ENCODE results near the gene DHX34.

Gene DHX34

GRCh38 chr19:47427241-47428176 is 78.4 kb downstream of the DHX34 start:
- Histone ChIP-seq H2AFZ (ENCODE audit: low read length) (no peak overlapping the region), H3K4me3 (ENCODE audit: low read depth, low read length, poor library complexity, severe bottlenecking) (peak overlapping the region; percentile 26), H3K9me3 (ENCODE audit: low read length) (no peaks in the 10 kb centered on the region)

DNA sequence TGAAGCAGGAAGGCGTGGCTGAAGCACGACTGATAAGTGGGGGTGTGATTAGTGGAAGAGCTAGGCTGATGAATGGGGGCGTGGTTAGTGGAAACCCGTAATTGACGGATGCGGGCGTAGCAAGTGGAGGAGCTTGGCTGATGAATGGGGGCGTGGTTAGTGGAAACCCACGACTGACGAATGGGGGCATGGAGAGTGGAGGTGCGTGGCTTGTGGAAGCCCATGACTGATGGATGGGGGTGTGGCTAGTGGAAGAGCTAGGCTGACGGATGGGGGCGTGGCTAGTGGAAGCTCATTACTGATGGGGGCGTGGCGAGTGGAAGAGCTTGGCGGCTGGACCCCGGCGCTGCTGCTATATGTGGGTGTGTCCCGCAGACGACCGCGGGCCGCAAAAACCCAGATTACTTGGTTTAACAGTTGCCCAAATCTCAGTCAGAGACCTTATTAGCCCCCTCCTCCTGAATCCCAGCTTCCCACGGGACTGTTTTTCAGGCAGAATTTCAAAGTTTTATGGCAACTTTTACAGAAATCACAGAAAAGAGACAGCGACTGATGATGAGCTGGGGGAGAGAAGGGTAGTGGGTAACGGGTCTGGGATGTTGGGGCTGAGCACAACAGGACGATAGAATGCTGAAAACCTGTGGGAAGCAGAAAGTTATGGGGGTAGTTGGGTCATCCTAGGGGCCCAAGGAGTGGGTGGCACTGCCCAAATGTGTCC is 79.2 kb downstream of the DHX34 start:
- Histone ChIP-seq H3K4me1 (ENCODE audit: insufficient read depth, low read length, severe bottlenecking) (peaks cover 25% of the 10 kb centered on the region), H3K36me3 (ENCODE audit: insufficient read depth, low read length) (no peaks in the 10 kb centered on the region), H4K20me1 (ENCODE audit: insufficient read depth, low read length) (no peaks in the 10 kb centered on the region), H3K9ac (ENCODE audit: low read length) (no peak overlapping the region), H3K9me2 (ENCODE audit: low read depth, low read length) (no peaks in the 10 kb centered on the region), H2AFZ (ENCODE audit: low read length) (no peak overlapping the region), H3K27me3 (ENCODE audit: insufficient read depth, low read length) (peaks cover 5% of the 10 kb centered on the region; the same call in 1 of the 2 replicates), H3K4me2 (ENCODE audit: low read length) (peak overlapping the region; percentile 73), H3K27ac (ENCODE audit: low read depth, low read length, poor library complexity, severe bottlenecking) (no peak overlapping the region), H3K79me2 (ENCODE audit: insufficient read depth, low read length) (no peaks in the 10 kb centered on the region), H3F3A (ENCODE audit: insufficient read depth, low read length) (peaks cover 6% of the 10 kb centered on the region), H3K4me3 (ENCODE audit: low read depth, low read length, poor library complexity, severe bottlenecking) (peak overlapping the region; percentile 26), H3K9me3 (ENCODE audit: low read length) (0 out of 2 replicates have a peak, but pooled peaks cover 4% of the 10 kb centered on the region)
- TF ChIP-seq CTCF (IDR thresholded peaks at IDR 0.05; ENCODE audit: low read length) (no peak), EZH2 (IDR thresholded peaks at IDR 0.05; ENCODE audit: borderline replicate concordance, low read length) (no peak)

More at GRCh38 chr19:47427241-47428176, 78.4 kb downstream of the DHX34 start:
- H3K9ac ChIP-seq (ENCODE audit: low read length): no peak overlapping the region
- H3K79me2 ChIP-seq (ENCODE audit: insufficient read depth, low read length): no peaks in the 10 kb centered on the region
- peaks cover 6% of the 10 kb centered on the region for H3F3A ChIP-seq (ENCODE audit: insufficient read depth, low read length)
- peak overlapping the region; percentile 4 for H3K27ac ChIP-seq (ENCODE audit: low read depth, low read length, poor library complexity, severe bottlenecking)
- 0 out of 2 replicates have a peak, but pooled peaks cover 5% of the 10 kb centered on the region for H3K27me3 ChIP-seq (ENCODE audit: insufficient read depth, low read length)
- H4K20me1 ChIP-seq (ENCODE audit: insufficient read depth, low read length): no peaks in the 10 kb centered on the region
- H3K4me2 ChIP-seq (ENCODE audit: low read length): peak overlapping the region; percentile 73
- H3K4me1 ChIP-seq (ENCODE audit: insufficient read depth, low read length, severe bottlenecking): peaks cover 21% of the 10 kb centered on the region
- no peaks in the 10 kb centered on the region for H3K36me3 ChIP-seq (ENCODE audit: insufficient read depth, low read length)
- no peaks in the 10 kb centered on the region for H3K9me2 ChIP-seq (ENCODE audit: low read depth, low read length)
- no peak for TF ChIP-seq EZH2 (IDR thresholded peaks at IDR 0.05; ENCODE audit: borderline replicate concordance, low read length)
- peak; percentile 81 for TF ChIP-seq CTCF (IDR thresholded peaks at IDR 0.05; ENCODE audit: low read length)

DNA sequence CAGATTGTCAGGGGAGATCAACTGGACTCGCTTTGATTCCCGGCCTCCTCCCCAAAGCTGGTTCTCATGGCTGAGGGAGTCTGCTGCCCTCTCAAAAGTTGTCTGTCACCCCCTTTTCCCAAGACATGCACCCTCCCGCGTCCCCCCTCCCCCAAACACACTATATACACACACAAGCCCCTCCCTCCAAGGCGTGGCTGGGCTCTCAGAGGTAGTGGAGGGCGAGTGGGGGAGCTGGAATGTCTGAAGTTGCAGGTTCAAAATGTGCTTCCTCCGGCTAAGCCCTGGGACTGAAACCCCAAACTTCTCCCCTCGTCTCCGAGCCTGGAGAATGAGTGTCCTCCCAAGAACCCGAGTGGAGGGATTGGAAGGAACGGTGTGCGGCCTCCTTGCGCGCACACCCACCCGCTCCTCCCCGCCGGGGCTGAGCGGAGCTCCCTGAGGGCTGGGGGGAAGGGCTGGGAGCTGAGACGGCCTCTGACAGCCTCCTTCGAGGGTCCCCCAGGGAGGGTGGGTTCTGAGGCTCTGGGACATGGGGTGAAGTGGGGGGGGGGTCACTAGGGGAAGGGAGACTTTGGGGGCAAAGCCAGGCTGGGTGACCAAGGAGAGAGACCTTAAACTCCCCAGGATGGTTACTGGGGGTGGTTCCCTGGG is 80.2 kb downstream of the DHX34 start:
- H3K9ac ChIP-seq (ENCODE audit: low read length): no peak overlapping the region
- H4K20me1 ChIP-seq (ENCODE audit: insufficient read depth, low read length): no peaks in the 10 kb centered on the region
- H3F3A ChIP-seq (ENCODE audit: insufficient read depth, low read length): peaks cover 6% of the 10 kb centered on the region
- no peak for TF ChIP-seq CTCF (IDR thresholded peaks at IDR 0.05; ENCODE audit: low read length)
- TF ChIP-seq EZH2 (IDR thresholded peaks at IDR 0.05; ENCODE audit: borderline replicate concordance, low read length): no peak
- H3K9me2 ChIP-seq (ENCODE audit: low read depth, low read length): no peaks in the 10 kb centered on the region
- H3K4me1 ChIP-seq (ENCODE audit: insufficient read depth, low read length, severe bottlenecking): peaks cover 25% of the 10 kb centered on the region
- H3K4me2 ChIP-seq (ENCODE audit: low read length): no peak overlapping the region
- H3K9me3 ChIP-seq (ENCODE audit: low read length): 0 out of 2 replicates have a peak, but pooled peaks cover 4% of the 10 kb centered on the region
- no peak overlapping the region for H3K4me3 ChIP-seq (ENCODE audit: low read depth, low read length, poor library complexity, severe bottlenecking)
- no peak overlapping the region for H2AFZ ChIP-seq (ENCODE audit: low read length)
- H3K36me3 ChIP-seq (ENCODE audit: insufficient read depth, low read length): no peaks in the 10 kb centered on the region
- no peak overlapping the region for H3K27ac ChIP-seq (ENCODE audit: low read depth, low read length, poor library complexity, severe bottlenecking)
- H3K27me3 ChIP-seq (ENCODE audit: insufficient read depth, low read length): peaks cover 5% of the 10 kb centered on the region; the same call in 1 of the 2 replicates
- H3K79me2 ChIP-seq (ENCODE audit: insufficient read depth, low read length): no peaks in the 10 kb centered on the region

Measured in OCI-LY1 (cell line).